Tibial nerve (tissue), 3 donors: ENCODE measurements around the gene GCK.

Source experiments
- CTCF ChIP-seq, 5 experiments: fragments of 200-600 bp in 3 of 5; fragments of 450-650 bp in 2 of 5; sonication (generic) in 3 of 5; IDR thresholded peaks; one replicate each; pipeline ENCODE4 v1.5.1; 2016 to 2019; ENCODE audit warnings: antibody characterized with exemption in 5 of 5, mild to moderate bottlenecking in 3 of 5, moderate library complexity in 2 of 5
- POLR2A ChIP-seq, 2 donors: fragments of 450-650 bp; IDR thresholded peaks; one replicate each; pipeline ENCODE4 v1.6.1; 2017; ENCODE audit warnings: antibody characterized with exemption in 2 of 2, mild to moderate bottlenecking in 2 of 2, moderate library complexity in 2 of 2

- TF ChIP-seq CTCF (IDR thresholded peaks at IDR 0.05) (no peak), POLR2A (IDR thresholded peaks at IDR 0.05) (no peak)
Measured at GRCh38 chr7:44216521-44217222, 27.4 kb upstream of the GCK start.
